ENCODE data around the gene RPL7A. TPM values are rescaled to one million over a fixed set of nuclear protein-coding genes. Genes with fewer than 3 reads are reported as not detected.

Gene RPL7A
- polyA plus RNA-seq, 3 donors, result 2,380 to 2,771 (median 2,510) TPM

DNA sequence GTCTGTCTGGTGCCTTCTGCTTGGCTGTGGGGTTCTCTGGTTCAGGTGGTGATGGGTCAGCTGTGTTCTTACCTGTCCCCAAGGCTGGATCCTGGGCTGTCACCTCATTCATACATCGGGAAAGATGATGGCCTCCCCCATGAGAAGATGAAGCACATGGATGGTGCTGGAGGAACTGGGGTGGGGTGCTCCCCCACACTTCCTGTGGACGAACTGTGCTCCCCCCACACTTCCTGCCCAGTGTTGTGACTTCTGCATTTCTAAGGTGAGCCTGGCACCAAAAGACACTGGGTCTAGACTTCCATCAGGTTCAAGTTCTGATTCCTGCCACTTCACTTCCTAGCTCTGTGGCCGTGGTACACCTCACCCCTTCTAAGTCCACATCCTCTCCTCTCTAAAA is 7.8 kb upstream of the RPL7A start:
- no peak for DNase-seq (ENCODE audit: extremely low read depth in 1 of 11, low read depth in 9 of 11, low spot score in 4 of 11)

DNA sequence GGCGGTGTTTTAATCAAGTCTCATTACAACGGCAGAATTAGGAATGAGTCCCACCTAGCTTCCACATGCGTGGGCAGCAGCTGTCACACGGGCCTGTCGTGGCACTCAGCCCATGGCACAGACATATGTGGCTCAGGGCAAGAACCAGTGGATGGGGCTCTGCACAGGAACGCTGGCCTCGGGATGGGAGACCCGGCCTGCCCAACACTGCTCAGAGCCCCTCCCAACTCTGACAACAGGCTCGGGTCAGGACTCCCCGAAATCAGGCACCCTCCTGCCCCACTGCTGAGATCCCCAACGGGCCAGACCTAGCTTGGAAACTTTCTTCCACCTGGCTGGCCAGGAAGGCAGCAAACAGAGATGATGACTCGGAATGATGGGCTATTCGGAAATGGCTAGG is 7.1 kb upstream of the RPL7A start:
- no peak for DNase-seq (ENCODE audit: extremely low read depth in 1 of 11, low read depth in 9 of 11, low spot score in 4 of 11)

DNA sequence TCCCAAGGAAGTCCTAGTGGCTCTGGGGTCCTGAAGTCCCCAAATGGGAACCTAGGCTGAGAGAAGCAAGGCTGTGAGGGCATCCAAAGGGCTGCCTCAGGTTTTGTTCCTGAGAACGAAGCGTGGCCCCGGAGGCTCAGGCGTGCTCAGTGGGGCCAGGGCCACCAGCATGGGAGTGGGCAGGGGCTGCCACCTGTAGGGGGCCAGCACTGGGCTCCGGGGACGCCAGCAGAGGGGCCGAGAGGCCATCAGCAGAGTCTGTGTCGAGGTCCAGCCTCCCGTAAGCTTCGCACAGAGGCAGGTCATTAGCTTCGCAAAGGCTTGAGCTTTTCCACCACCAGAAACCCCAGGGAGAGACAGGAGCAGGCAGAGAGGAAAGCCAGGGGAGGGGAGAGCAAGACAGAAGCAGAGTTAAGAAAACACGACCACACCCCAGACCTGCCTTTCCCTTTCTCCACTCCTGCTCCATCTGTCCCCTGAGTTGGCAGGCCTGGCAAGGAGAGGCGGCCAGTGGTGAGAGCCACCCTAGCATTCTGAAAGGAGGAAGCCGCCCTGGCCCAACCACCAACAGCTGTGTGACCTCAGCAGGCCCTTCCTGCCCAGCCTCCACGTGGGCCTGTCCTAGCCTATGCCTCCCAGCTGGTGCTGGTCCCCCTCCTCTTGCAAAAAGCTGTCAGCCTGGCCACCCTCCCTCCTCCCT is 6.5 kb upstream of the RPL7A start:
- DNase-seq (ENCODE audit: extremely low read depth in 1 of 11, low read depth in 9 of 11, low spot score in 4 of 11), result no peak

GRCh38 chr9:133342069-133342406 is 6.0 kb upstream of the RPL7A start:
- no peak for DNase-seq (ENCODE audit: extremely low read depth in 1 of 11, low read depth in 9 of 11, low spot score in 4 of 11)

- no peak for DNase-seq (ENCODE audit: extremely low read depth in 1 of 11, low read depth in 9 of 11, low spot score in 4 of 11)
Measured at GRCh38 chr9:133342570-133342969, 5.4 kb upstream of the RPL7A start.

DNA sequence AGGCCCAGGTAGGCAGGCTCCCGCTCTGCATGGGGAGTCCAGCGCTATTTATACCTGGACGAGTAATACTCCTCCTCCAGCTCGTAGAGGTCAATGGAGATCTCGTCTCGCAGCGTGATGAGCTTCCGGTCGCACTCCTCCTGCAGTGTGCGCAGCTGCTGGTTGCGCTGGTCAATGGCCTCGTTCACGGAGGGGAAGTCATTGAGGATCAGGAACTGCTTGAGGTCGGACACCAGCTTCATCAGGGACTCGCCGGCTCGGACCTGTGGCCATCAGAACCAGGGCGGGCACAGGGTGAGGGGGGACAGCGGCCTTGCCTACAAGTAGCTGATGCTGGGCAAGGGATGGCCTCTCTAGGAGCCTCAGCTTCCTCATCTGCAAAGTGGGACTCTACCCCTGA is 3.9 kb upstream of the RPL7A start:
- no peak for DNase-seq (ENCODE audit: extremely low read depth in 1 of 11, low read depth in 9 of 11, low spot score in 4 of 11)

- DNase-seq (ENCODE audit: extremely low read depth in 1 of 11, low read depth in 9 of 11, low spot score in 4 of 11), result no peak
Measured at GRCh38 chr9:133344979-133345378, 3.0 kb upstream of the RPL7A start.

DNA sequence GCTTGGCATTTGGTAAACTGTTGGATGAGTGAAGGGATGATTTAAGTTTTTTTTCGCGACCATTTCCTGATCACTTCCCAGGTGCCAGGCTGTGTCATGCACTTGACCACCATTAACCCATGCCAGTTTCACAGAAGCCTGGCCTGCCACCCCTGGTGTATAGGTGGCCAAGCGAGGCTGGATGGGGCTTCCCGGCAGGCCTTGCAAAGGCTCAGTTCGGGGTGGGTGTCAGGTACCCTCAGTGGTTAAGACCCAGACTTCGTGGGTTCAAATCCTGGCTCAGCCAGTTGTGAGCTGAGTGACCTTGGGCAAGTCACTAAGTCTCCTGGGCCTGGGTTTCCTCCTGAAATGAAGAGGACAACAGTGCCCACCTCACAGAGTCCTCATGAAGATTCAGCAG is 2.4 kb upstream of the RPL7A start:
- no peak for DNase-seq (ENCODE audit: extremely low read depth in 1 of 11, low read depth in 9 of 11, low spot score in 4 of 11)

- DNase-seq (ENCODE audit: extremely low read depth in 1 of 11, low read depth in 9 of 11, low spot score in 4 of 11), result no peak
Measured at GRCh38 chr9:133346021-133346785, 1.8 kb upstream of the RPL7A start.

DNA sequence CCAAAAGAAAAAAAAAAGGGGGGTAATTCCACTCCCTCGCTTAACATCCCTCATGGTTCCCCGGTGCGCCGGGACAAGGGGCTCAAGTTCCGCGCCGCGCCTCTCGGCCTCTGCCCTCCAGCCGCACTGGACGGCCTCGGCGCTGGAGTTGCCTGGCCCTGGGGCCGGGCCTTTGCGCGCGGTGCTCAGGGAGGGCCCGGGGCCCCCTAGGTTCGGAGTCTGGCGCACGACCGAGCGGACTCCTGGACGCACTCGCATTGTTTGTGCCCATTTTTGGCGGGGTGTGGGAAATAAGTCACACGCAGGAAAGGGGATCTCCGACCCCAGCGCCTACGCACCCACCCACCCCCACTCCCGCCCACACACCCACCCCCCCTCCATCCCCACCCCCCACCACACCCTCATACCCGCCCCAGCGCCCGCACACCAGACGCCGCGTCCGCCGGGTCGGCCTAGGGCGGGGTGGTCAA is 468 bp upstream of the RPL7A start:
- peak in 1 of 11 donors; percentile 13 for DNase-seq (ENCODE audit: extremely low read depth in 1 of 11, low read depth in 9 of 11, low spot score in 4 of 11)

DNA sequence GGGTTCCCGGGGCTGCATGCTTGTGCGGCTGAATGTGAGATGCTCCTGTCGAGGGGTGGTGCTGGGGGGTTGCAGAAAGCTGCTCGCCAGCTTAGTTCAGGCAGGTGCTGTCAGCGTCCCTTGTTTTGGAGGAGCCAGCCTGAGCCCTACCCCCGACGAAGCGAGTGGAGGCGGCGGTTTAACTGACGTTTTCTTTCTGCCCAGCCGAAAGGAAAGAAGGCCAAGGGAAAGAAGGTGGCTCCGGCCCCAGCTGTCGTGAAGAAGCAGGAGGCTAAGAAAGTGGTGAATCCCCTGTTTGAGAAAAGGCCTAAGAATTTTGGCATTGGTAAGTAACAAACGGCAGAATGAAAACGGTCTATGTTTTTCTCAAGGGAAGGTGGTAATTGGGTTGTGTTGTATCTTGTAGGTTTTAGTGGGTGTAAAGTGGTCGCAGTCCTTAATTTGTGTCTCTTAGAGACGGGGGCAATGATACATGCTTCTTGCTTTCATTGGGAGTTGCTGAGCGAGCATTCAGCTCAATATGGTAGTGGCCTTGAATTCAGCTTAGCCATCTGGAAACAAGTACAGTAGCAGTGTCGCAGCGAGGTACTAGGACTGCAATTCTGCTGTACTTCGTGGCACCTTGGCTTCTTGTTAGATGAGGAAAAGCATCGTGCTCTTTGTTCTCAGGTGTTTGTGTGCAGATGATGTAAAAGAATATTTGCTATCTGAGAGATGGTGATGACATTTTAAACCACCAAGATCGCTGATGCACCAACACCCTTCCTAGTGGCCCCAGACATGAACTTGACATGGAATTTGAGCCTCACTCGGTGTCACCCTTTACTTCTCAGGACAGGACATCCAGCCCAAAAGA is 928 bp downstream of the RPL7A start:
- no peak for DNase-seq (ENCODE audit: extremely low read depth in 1 of 11, low read depth in 9 of 11, low spot score in 4 of 11)

DNA sequence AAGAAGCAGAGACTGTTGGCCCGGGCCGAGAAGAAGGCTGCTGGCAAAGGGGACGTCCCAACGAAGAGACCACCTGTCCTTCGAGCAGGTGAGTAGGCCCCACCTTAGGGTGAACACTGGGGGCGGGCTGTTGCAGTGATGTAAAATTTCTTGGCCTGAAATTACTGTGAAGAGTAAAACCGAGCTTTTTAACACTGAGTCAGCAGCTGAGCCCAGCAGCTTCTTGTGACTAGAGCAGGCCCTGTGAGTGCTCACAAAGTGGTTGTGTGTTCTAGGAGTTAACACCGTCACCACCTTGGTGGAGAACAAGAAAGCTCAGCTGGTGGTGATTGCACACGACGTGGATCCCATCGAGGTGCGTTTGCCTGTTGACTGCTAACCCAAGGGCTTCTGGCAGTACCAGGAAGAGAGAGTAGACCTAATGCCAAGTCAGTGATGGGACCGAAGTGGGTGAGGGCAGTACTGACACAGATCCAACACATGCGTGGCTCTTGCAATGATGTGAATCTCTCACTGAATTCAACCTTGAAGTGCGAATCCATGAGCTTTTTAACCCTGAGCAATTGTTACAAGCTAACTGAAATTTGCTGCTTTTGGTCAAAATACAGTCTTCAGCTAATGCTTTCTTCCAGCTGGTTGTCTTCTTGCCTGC is 2.1 kb downstream of the RPL7A start:
- DNase-seq (ENCODE audit: extremely low read depth in 1 of 11, low read depth in 9 of 11, low spot score in 4 of 11), result no peak

GRCh38 chr9:133351526-133351907 is 3.5 kb downstream of the RPL7A start:
- no peak for DNase-seq (ENCODE audit: extremely low read depth in 1 of 11, low read depth in 9 of 11, low spot score in 4 of 11)

DNA sequence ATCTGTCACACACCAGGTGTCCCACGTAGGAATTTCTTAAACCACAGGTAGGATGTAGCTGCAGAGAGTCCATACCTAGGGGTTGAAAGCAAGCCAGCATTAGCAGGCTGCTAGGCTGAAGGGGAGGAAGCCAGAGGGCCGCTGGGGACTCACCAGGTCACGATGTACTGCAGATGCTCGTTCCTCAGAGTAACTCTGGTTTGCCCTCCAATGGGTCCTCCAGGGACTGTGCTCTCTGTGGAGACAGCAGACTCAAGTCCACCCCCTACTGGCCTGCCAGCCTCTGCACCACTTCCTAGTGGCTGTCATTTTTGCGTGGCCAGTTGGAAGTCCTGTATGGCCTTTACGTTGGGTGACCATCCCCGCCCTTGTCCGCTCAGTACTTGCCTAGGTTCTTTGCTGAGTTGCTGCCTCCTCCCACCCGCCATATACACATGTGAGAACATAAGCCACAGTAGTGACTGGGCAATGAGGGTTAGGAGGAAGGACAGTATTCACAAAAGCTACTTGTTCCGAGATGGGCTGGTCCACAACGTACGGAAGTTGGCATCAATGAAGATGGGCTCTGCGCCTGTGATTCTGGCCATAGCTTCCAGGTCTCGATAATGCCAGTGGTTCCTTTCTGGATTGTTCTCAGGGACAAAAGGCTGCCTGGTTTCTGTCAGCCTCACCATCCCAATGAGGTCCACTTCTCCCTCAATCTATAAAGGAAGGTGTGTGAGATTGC is 4.1 kb downstream of the RPL7A start:
- DNase-seq (ENCODE audit: extremely low read depth in 1 of 11, low read depth in 9 of 11, low spot score in 4 of 11), result no peak

DNA sequence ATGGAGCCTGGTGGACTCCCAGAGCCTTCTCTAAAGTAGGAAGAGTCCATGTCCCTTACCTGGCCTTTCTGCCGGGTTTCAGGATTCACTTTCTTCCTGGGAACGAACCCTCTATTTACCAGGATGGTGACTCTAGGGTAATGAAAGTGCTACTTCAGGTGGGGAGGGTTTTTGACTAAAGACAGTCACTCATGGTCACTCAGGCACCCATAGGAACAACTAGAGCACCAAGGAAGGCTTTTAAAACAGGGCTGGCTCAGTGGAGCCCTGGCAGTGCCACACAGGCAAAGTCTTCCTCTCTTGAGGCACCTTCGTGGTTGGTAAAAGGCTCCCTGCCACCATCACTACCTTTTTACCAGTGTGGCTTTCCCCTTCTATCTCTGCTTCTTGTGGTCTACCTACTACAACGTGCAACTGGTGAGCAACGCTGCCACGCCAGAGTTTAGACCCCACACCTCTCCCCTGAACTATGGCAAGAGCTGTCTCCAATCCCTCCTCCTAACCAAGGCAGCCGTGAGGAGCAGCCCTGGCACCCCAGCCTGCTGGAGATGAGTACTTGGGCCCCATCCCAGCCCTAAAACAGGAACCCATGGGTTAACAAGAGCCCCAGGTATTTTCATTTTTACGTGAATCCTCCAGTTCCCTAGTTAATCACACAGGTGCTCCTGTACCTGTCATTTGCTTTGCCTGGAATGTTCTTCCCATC is 4.8 kb downstream of the RPL7A start:
- no peak for DNase-seq (ENCODE audit: extremely low read depth in 1 of 11, low read depth in 9 of 11, low spot score in 4 of 11)

DNA sequence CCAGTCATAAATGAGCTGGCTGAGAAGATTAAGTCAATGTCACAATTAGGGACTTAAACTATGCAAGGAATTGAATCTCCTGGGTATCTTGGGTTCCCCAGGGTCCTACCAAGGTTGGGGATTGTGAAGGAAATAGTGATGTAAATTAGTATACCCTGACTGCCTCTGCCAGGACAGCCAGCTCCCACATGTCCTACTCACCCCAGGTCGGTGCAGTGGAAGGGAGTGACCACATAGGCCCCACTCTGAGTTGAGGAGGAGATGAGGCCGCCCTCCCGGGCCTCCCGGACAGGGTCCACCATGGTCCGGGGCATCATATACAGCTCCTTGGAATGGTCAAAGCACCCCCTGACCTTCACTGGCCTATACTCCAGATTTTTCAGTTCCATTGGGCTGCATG is 5.5 kb downstream of the RPL7A start:
- DNase-seq (ENCODE audit: extremely low read depth in 1 of 11, low read depth in 9 of 11, low spot score in 4 of 11), result no peak

DNA sequence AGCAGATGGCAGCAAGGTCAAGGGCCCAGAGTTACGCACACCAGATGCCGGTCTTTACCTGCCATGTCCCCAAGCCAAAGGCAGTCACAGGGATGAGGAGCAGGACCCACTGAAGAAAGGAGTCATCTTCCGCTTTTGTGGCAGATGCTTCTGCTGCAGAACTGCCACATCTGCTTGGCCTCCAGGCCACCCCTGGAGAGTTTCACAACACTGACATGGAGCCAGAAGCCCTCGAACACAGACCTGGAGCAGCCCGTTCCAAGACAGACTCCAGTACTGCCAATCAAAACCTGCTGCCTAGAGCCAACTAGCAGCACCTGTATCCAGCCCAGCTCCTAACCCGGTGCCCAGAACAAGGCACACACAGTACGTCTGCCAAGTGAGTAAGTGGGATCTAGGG is 6.7 kb downstream of the RPL7A start:
- DNase-seq (ENCODE audit: extremely low read depth in 1 of 11, low read depth in 9 of 11, low spot score in 4 of 11), result no peak

DNA sequence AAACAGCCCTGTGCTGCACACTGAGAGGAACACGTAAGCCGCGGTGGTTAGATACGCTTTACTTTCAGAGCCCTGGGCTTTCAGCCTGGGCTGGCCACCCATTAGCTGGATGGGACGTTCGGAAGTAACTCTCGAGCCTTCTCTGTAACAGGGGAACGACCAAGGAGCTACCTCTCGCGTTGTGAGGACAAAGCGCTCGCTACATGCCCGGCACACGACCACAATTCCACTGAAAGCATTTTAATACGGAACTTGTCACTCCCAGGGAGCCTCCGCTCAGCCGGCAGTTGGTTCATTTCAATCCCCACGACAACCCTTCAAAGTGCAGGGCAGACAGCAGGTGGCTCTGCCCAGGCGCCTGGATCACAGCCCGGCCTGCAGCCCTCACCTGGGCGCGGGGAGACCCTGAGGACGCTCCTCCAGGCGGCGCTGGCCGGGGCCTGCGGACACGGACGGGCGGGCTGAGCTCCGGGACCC is 7.9 kb downstream of the RPL7A start:
- DNase-seq (ENCODE audit: extremely low read depth in 1 of 11, low read depth in 9 of 11, low spot score in 4 of 11), result no peak

Measured in renal cortex interstitium (tissue), 11 donors.